ENCODE measurements around the gene ANKS3. TPM values are rescaled to one million over a fixed set of nuclear protein-coding genes. Genes with fewer than 3 reads are reported as not detected.

The ANKS3 gene
- total and polyA plus RNA-seq, 2 of the 8 experiments (the other 6 are each of a cell fraction or from before 2014, with no cell fraction given) = 15.5 to 23.9 TPM

DNA sequence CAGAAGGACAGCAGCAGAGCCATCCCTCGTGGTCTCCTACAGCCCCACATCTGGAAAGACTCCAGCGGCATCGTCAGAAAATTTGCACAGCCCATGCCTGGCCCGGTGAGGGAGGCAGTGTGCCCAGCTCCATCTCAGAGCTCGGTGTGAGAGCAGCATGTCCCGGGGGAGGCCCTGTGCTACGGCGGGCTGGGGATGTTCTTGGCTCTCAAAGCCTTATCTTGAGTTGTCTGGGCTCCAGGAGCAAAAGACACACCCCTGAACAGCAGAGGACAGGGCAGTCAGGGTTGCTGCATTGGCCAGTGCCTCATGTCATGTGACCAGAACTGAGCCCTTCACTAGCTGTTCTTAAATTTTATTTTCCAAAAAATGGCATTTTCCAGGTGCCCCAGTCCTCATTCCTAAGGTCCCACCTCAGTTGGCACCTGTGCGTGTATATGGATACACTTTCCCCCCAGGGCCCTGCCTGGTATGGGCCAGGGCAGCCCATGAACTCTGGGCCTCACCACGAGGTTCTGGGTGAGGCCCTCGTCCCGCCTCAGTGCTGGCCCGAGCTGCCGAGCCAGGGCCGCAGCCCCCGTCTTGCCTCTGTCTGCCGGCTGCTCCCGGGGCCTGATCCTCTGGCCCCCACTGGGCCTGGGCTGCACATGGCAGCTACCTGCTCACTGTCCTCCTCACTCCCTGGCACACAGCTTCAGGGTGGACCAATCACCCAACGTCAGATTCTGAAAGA, 37.7 kb downstream of the ANKS3 start:
- H4K20me1 ChIP-seq (replicated peaks in 1 of 2; ENCODE audit: control insufficient read depth in 1 of 2, insufficient read depth in 2 of 2, low read length in 2 of 2) = peaks cover 0 to 23% of the 10 kb centered on the region in 2 experiments
- CTCF ChIA-PET (ENCODE audit: partially characterized antibody) = interaction anchor here (1.1 to 2.8 kb wide), 6 partner anchors 9 to 260 kb away, joined by 3 to 13 read pairs (median 6); no protein-coding TSS in a partner anchor
- no peak overlapping the region for H3K4me3 ChIP-seq (ENCODE audit: extremely low read depth in 1 of 4, insufficient read depth in 2 of 4, low read depth in 3 of 4, low read length in 4 of 4)
- no peak overlapping the region for H2BK15ac ChIP-seq (ENCODE audit: low read length)
- DNase-seq (ENCODE audit: low read depth in 1 of 2, low spot score in 2 of 2) = no peak
- H3K79me1 ChIP-seq (ENCODE audit: low read depth, low read length) = no peaks in the 10 kb centered on the region
- no peak overlapping the region for H3K4ac ChIP-seq (replicated peaks; ENCODE audit: insufficient read length, low read depth, low read length)
- H3K4me1 ChIP-seq (replicated peaks in 1 of 4; ENCODE audit: control insufficient read depth in 3 of 4, insufficient read depth in 4 of 4, low read length in 3 of 4) = peaks cover 0 to 7% (median 5%) of the 10 kb centered on the region in 4 experiments; a peak in 4 of 7 replicates
- H3K36me3 ChIP-seq (ENCODE audit: control insufficient read depth in 2 of 4, insufficient read depth in 4 of 4, low read length in 3 of 4) = peaks cover 21 to 40% (median 34%) of the 10 kb centered on the region in 4 experiments
- peaks cover 0 to 2% of the 10 kb centered on the region in 2 experiments; a peak in 1 of 4 replicates for H3K79me2 ChIP-seq (ENCODE audit: control insufficient read depth in 1 of 2, insufficient read depth in 2 of 2, low read length in 2 of 2)
- H2BK5ac ChIP-seq (ENCODE audit: low read depth, low read length) = no peak overlapping the region
- no peak overlapping the region for H3K14ac ChIP-seq (ENCODE audit: insufficient read length)
- no peak overlapping the region for H3K23ac ChIP-seq (ENCODE audit: insufficient read length)
- no peaks in the 10 kb centered on the region for H3K27me3 ChIP-seq (replicated peaks in 1 of 4; ENCODE audit: control insufficient read depth in 3 of 4, extremely low read depth in 1 of 4, insufficient read depth in 3 of 4, low read length in 3 of 4)
- no peak overlapping the region; the same call in 1 of the 2 replicates for H4K8ac ChIP-seq (ENCODE audit: extremely low read depth, insufficient read depth, low read length)
- H4K91ac ChIP-seq (replicated peaks; ENCODE audit: insufficient read length, low read length) = no peak overlapping the region
- TF ChIP-seq SP1 (IDR thresholded peaks at IDR 0.05; ENCODE audit: low read depth, low read length) (no peak), JUND (IDR thresholded peaks at IDR 0.05; ENCODE audit: low read length) (no peak), PHF8 (conservative IDR thresholded peaks at IDR 0.05; ENCODE audit: low read depth, low read length) (no peak)
- H4K5ac ChIP-seq (ENCODE audit: insufficient read length, low read depth, low read length) = no peak overlapping the region
- no peak overlapping the region for H3K56ac ChIP-seq (replicated peaks; ENCODE audit: insufficient read length, low read depth, low read length)
- no peak overlapping the region for H3K9ac ChIP-seq (replicated peaks in 1 of 4; ENCODE audit: extremely low read depth in 1 of 4, low read depth in 3 of 4, low read length in 3 of 4)
- FAIRE-seq = no peak
- no peak overlapping the region for H2AK5ac ChIP-seq (ENCODE audit: low read depth, low read length)
- H3K23me2 ChIP-seq (ENCODE audit: low read depth, low read length) = peaks cover 8% of the 10 kb centered on the region; the same call in 1 of the 2 replicates
- POLR2A ChIA-PET (ENCODE audit: partially characterized antibody) = interaction anchor here (0.5 to 5.4 kb wide), 11 partner anchors 9 to 96 kb away, joined by 3 to 59 read pairs (median 3); partner anchors contain the start of genes ANKS3 and DNAAF8
- H3K18ac ChIP-seq (ENCODE audit: extremely low read depth, low read length) = no peak overlapping the region
- no peak overlapping the region for H2BK20ac ChIP-seq (ENCODE audit: low read length)
- no peak overlapping the region for H2BK12ac ChIP-seq (ENCODE audit: low read depth, low read length)
- H2AFZ ChIP-seq (ENCODE audit: low read length) = no peak overlapping the region
- H3K9me3 ChIP-seq (ENCODE audit: insufficient read depth in 2 of 2, low read depth in 1 of 2, low read length in 1 of 2) = no peaks in the 10 kb centered on the region
- WGBS, 2 experiments (ENCODE audit: extremely low coverage in 1 of 2, insufficient coverage in 1 of 2, insufficient read length in 1 of 2, insufficient replicate concordance in 2 of 2, low coverage in 1 of 2, low lambda C conversion rate in 2 of 2, missing lambda C conversion rate in 1 of 2) = 92% methylated on average over 19 of the region's 19 CpGs; no CpG with 5 or more reads in 1 of the 2 experiments
- no peak overlapping the region for H3K4me2 ChIP-seq (ENCODE audit: insufficient read depth in 1 of 2, low read depth in 2 of 2, low read length in 2 of 2)
- no peak overlapping the region for H2BK120ac ChIP-seq (replicated peaks; ENCODE audit: low read depth, low read length)
- H3K27ac ChIP-seq (ENCODE audit: low read depth, low read length) = no peak overlapping the region

Data from H1 (cell line).